Astrocyte of the spinal cord (primary cell): Measurements from ENCODE around the gene ERCC6.

Source experiments
- DNase-seq: peaks from one replicate; pipeline ENCODE4 v3.0.0; 2011; ENCODE audit warnings: low read depth, low spot score
- H3K4me3 ChIP-seq: 2 replicates; pipeline ENCODE4 v1.5.1; 2011; ENCODE audit warnings: low read depth, mild to moderate bottlenecking, low read length, moderate library complexity
- in situ Hi-C: cut with HindIII; loops from 2 replicates; pipeline ENCODE4 v1.10.0; 2017; ENCODE audit warnings: low sequenced_read_pairs
- TF ChIP-seq, protein P1 (sequence below): IDR thresholded peaks from 2 replicates; pipeline ENCODE4 v1.5.1; 2012; ENCODE audit warnings: low read depth, mild to moderate bottlenecking, low read length, inconsistent platforms

Gene ERCC6

DNA sequence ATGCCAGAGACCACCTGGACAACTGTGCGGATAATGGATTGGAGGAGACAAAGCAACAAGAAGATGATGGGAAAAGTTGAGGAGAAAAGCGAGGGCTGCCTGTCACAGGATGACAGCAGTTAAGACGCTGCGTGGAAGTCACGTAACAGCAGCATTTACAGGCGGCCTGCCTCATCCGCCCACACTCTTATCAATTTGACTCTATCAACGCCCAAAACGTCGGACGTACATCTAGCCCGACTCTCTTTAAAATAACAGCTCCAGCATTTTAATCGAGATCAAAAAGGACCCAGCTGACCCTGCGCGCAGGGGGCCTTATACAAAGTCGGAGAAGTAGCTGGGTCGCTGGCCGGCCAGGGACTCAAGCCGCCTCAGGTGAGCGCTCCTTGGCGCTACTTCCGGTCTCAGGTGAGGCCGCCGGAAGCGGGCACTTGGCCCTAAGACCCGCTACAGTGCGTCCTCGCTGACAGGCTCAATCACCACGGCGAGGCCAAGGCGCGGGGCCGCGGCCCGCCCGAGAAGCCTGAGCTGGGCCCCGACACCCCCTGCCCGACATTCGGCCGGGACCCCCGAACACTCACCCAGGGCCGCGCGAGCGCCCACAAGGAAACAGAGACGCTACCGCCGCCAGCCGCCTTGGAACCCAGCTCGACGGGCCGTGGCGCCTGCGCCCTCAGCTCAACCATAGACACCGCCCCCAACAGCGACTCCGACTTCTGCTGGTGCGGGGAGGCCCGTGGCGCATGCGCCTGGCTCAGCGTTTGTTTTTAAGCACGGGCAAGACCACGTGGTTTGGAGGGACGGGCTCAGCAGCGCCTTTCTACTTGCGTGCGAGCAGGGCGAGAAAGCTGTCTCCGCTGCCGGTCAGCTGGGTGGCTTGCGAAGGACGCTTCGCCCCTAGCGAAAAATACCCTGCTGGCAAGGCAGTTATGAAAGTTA is at the start of gene ERCC6:
Gene ERCC6 (minus strand): TSS at position 741 of the 939 bp plus-strand sequence.
- DNase-seq: peak; percentile 98
- in situ Hi-C loops: no loop called here
- TF ChIP-seq, protein P1, sequence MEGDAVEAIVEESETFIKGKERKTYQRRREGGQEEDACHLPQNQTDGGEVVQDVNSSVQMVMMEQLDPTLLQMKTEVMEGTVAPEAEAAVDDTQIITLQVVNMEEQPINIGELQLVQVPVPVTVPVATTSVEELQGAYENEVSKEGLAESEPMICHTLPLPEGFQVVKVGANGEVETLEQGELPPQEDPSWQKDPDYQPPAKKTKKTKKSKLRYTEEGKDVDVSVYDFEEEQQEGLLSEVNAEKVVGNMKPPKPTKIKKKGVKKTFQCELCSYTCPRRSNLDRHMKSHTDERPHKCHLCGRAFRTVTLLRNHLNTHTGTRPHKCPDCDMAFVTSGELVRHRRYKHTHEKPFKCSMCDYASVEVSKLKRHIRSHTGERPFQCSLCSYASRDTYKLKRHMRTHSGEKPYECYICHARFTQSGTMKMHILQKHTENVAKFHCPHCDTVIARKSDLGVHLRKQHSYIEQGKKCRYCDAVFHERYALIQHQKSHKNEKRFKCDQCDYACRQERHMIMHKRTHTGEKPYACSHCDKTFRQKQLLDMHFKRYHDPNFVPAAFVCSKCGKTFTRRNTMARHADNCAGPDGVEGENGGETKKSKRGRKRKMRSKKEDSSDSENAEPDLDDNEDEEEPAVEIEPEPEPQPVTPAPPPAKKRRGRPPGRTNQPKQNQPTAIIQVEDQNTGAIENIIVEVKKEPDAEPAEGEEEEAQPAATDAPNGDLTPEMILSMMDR: no peak
- peak within 1 kb of the TSS; percentile 67 for H3K4me3 ChIP-seq

DNA sequence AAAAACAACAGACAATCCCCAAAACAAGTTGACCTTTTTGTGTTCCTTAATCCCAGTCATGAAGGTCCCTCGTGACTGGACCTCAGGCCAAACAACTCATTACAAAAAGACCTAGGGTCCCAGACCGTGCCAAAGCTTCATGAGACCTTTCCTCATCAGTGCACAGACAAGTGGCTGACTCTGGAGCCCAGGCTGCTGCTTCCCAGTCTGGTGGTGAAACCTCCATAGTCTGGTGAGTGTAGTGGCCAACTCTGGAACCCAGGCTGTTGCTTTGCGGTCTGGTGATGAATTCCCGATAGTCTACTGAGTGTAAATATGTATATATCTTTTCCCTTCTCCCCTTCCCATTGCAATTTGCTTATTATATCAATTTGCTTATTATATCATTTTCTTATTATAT is 49.1 kb upstream of the ERCC6 start:
- TF ChIP-seq, protein P1: no peak
- in situ Hi-C loops: no loop called here
- DNase-seq: no peak
- no peak overlapping the region for H3K4me3 ChIP-seq

DNA sequence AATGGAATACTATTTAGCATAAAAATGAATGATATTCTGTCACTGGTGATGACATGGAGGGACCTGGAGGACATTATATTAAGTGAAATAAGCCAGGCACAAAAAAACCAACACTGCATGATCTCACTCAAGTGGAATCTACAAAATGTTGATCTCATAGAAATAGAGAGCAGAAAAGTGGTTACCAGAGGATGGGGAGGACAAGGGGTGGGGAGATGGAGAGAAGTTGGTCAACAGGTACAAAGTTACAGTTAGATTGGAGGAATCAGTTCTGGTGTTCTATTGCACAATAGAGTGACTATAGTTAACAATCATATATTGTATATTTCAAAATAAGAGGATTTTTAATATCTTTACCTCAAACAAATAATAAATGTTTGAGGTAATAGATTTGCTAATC is 46.5 kb upstream of the ERCC6 start:
- no peak for DNase-seq
- H3K4me3 ChIP-seq: no peak overlapping the region
- TF ChIP-seq, protein P1: no peak
- in situ Hi-C loops: no loop called here

GRCh38 chr10:49579621-49580020 is 40.7 kb upstream of the ERCC6 start:
- in situ Hi-C loops: no loop called here
- DNase-seq: no peak
- H3K4me3 ChIP-seq: no peak overlapping the region
- TF ChIP-seq, protein P1: no peak

DNA sequence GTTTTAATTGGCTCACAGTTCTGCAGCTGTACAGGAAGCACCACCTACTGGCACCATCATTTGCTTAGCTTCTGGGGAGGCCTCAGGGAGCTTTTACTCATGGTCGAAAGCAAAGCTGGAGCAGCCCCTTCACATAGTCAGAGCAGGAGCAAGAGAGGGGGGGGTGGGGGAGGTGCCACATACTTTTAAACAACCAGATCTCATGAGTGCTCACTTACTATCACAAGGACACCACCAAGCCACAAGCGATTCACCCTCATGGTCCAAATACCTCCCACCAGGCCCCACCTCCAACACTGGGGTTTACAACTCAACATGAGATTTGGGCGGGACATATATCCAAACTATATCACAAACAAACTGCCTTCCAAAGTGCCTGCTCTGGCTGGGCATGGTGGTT is 39.5 kb upstream of the ERCC6 start:
- in situ Hi-C loops: no loop called here
- no peak for DNase-seq
- no peak overlapping the region for H3K4me3 ChIP-seq
- TF ChIP-seq, protein P1: no peak

DNA sequence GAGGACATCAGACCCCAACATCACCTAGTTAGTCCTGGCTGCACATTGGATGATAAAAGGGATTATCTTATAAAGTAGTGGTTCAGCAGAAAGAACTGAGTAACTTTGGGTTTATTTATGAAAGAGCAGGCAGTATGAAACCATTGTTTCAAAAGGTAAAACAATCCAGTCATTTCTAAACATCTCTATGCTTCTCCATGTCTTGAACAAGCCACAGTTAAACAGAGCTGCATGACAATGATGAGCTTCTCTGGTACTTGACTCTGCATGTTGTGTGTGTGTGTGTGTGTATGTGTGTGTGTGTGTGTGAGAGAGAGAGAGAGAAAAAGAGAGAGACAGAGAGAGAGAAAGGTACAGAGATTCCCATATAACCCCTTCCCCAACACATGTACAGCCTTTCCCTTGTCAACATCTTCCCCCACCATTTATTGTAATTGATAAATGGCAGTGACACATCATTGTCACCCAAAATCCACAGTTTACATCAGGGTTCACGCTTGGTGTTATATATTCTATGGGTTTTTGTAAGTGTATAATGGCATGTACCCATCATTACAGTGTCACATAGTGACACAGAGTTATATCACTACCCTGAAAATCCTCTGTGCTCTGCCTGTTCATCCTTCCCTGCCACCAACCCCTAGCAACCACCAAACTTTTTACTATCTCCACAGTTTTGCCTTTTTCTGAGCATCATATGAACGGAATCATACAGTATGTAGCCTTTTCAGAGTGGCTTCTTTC is 38.4 kb upstream of the ERCC6 start:
- in situ Hi-C loops: no loop called here
- TF ChIP-seq, protein P1: no peak
- no peak for DNase-seq

More for the DNA sequence above, 38.4 kb upstream of the ERCC6 start:
- H3K4me3 ChIP-seq: no peak overlapping the region
